Measurements from ENCODE around the gene GNG13. TPM values are rescaled to one million over a fixed set of nuclear protein-coding genes. Genes with fewer than 3 reads are reported as not detected.

The GNG13 gene
- total and polyA plus RNA-seq, 9 of the 15 experiments (the other 6 are each of a cell fraction or from before 2014, with no cell fraction given), result not detected

- CTCF ChIA-PET (ENCODE audit: low intra/inter-chr PET ratio), result interaction anchor here (0.5 kb wide), 1 partner anchor 241 kb away, joined by 3 read pairs; no protein-coding TSS in a partner anchor
- POLR2A ChIA-PET, result interaction anchor here (0.8 to 1.1 kb wide), 4 partner anchors 86 to 95 kb away, joined by 3 to 5 read pairs (median 3); partner anchors contain the start of gene ANTKMT
- Histone ChIP-seq H3K36me3 (ENCODE audit: control insufficient read depth, insufficient read depth, low read length) (no peaks in the 10 kb centered on the region), H3K4me2 (ENCODE audit: insufficient read depth, low read length) (peak overlapping the region; percentile 96), H3K9me3 (replicated peaks; ENCODE audit: control insufficient read depth, insufficient read depth, low read depth, low read length) (no peaks in the 10 kb centered on the region), H3K9me1 (ENCODE audit: control insufficient read depth, insufficient read depth, low read length) (no peaks in the 10 kb centered on the region), H3K9ac (ENCODE audit: insufficient read depth in 1 of 2, low read depth in 2 of 2, low read length in 2 of 2) (peak overlapping the region; percentile 94 to 97), H3K4me3 (peak overlapping the region; percentile 98), H3K4me1 (replicated peaks in 1 of 2; ENCODE audit: control insufficient read depth in 2 of 2, insufficient read depth in 2 of 2, low read length in 2 of 2) (peaks cover 4 to 65% of the 10 kb centered on the region in 2 experiments; a peak in 4 of 5 replicates), H3K79me2 (ENCODE audit: control insufficient read depth, insufficient read depth, low read length) (peaks cover 6% of the 10 kb centered on the region; the same call in 2 of the 3 replicates), H2AFZ (ENCODE audit: low read depth, low read length) (peak overlapping the region; percentile 100), H3K27ac (ENCODE audit: extremely low read depth, low read depth, low read length) (peak overlapping the region; percentile 95), H3K27me3 (ENCODE audit: control insufficient read depth in 2 of 2, insufficient read depth in 2 of 2, low read length in 2 of 2) (peaks cover 7 to 19% of the 10 kb centered on the region in 2 experiments; a peak in 4 of 5 replicates), H4K20me1 (replicated peaks; ENCODE audit: control insufficient read depth, insufficient read depth, low read length) (peaks cover 2% of the 10 kb centered on the region; the same call in 1 of the 2 replicates)
- ATAC-seq (peak; percentile 98), FAIRE-seq (peak; percentile 99), DNase-seq (ENCODE audit: extremely low read depth in 1 of 4, low spot score in 3 of 4) (peak; percentile 94 to 98 (median 96))
- in situ Hi-C loops (cut with MboI), result no loop called here
- intact Hi-C loops (cut with micrococcal nuclease), result loop anchor here (5.0 kb wide), 1 partner anchor 95 kb away; no protein-coding TSS in a partner anchor
- under 1% methylated on average over 65 of the region's 80 CpGs for WGBS (ENCODE audit: insufficient coverage, low coverage, missing lambda C conversion rate)
- TSS peak; percentile 85 for BruUV-seq (replicated peaks)
- TF ChIP-seq KLF10 (CRISPR knock-in tag; IDR thresholded peaks at IDR 0.05) (no peak), ZBTB1 (CRISPR knock-in tag; IDR thresholded peaks at IDR 0.05; ENCODE audit: borderline replicate concordance, low read depth) (peak; percentile 70; the same call in 1 of the 2 replicates), MEF2A (IDR thresholded peaks at IDR 0.05; ENCODE audit: control insufficient read depth, low read depth, low read length) (no peak), MCM2 (IDR thresholded peaks at IDR 0.05; ENCODE audit: low read depth) (no peak), ZNF445 (CRISPR knock-in tag; IDR thresholded peaks at IDR 0.05; ENCODE audit: low read depth) (no peak), PURB (CRISPR knock-in tag; IDR thresholded peaks at IDR 0.05; ENCODE audit: low read depth) (no peak), PTBP1 (IDR thresholded peaks at IDR 0.05; ENCODE audit: low read depth, low read length) (0 out of 2 replicates have a peak, but pooled peaks have one; percentile 55), USF2 (CRISPR knock-in tag; IDR thresholded peaks at IDR 0.05) (no peak), LARP7 (IDR thresholded peaks at IDR 0.05) (no peak), DPF2 (IDR thresholded peaks at IDR 0.05) (no peak), ZEB2 (IDR thresholded peaks at IDR 0.05) (no peak), RAD21 (CRISPR knock-in tag; conservative IDR thresholded peaks at IDR 0.05 in 1 of 2, IDR thresholded peaks at IDR 0.05 in 1 of 2) (no peak), CHD2 (IDR thresholded peaks at IDR 0.05; ENCODE audit: low read depth, low read length) (peak; percentile 22; the same call in 1 of the 2 replicates), KLF1 (tag; IDR thresholded peaks at IDR 0.05) (peak; percentile 42; the same call in 1 of the 2 replicates), ARHGAP35 (IDR thresholded peaks at IDR 0.05; ENCODE audit: partially characterized antibody) (no peak)
- TF ChIP-seq, protein P1, sequence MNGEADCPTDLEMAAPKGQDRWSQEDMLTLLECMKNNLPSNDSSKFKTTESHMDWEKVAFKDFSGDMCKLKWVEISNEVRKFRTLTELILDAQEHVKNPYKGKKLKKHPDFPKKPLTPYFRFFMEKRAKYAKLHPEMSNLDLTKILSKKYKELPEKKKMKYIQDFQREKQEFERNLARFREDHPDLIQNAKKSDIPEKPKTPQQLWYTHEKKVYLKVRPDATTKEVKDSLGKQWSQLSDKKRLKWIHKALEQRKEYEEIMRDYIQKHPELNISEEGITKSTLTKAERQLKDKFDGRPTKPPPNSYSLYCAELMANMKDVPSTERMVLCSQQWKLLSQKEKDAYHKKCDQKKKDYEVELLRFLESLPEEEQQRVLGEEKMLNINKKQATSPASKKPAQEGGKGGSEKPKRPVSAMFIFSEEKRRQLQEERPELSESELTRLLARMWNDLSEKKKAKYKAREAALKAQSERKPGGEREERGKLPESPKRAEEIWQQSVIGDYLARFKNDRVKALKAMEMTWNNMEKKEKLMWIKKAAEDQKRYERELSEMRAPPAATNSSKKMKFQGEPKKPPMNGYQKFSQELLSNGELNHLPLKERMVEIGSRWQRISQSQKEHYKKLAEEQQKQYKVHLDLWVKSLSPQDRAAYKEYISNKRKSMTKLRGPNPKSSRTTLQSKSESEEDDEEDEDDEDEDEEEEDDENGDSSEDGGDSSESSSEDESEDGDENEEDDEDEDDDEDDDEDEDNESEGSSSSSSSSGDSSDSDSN (IDR thresholded peaks at IDR 0.05; ENCODE audit: borderline replicate concordance in 1 of 2, low read depth in 2 of 2, low read length in 2 of 2), result no peak; a peak in 1 of 4 replicates
- TF ChIP-seq, protein P2, sequence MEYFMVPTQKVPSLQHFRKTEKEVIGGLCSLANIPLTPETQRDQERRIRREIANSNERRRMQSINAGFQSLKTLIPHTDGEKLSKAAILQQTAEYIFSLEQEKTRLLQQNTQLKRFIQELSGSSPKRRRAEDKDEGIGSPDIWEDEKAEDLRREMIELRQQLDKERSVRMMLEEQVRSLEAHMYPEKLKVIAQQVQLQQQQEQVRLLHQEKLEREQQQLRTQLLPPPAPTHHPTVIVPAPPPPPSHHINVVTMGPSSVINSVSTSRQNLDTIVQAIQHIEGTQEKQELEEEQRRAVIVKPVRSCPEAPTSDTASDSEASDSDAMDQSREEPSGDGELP (CRISPR knock-in tag; IDR thresholded peaks at IDR 0.05; ENCODE audit: borderline replicate concordance), result peak; percentile 89
Measured at GRCh38 chr16:807347-808084, 7.0 kb upstream of the GNG13 start.

All from K562 (cell line).